Esophagus squamous epithelium (tissue), 4 donors: ENCODE results near the gene BAZ2A.

ENCODE experiments used
- POLR2A ChIP-seq, 4 donors: fragments of 450-650 bp; IDR thresholded peaks; one replicate each; pipeline ENCODE4 v1.6.1; 2017; ENCODE audit warnings: antibody characterized with exemption in 4 of 4, mild to moderate bottlenecking in 4 of 4, moderate library complexity in 3 of 4
- TF ChIP-seq, protein P1 (sequence below), 6 experiments: fragments of 450-650 bp in 4 of 6; fragments of 200-600 bp in 2 of 6; sonication (generic) in 2 of 6; IDR thresholded peaks; one replicate each; pipeline ENCODE4 v1.5.1; 2016 to 2019; ENCODE audit warnings: antibody characterized with exemption in 6 of 6, mild to moderate bottlenecking in 4 of 6, moderate library complexity in 4 of 6

DNA sequence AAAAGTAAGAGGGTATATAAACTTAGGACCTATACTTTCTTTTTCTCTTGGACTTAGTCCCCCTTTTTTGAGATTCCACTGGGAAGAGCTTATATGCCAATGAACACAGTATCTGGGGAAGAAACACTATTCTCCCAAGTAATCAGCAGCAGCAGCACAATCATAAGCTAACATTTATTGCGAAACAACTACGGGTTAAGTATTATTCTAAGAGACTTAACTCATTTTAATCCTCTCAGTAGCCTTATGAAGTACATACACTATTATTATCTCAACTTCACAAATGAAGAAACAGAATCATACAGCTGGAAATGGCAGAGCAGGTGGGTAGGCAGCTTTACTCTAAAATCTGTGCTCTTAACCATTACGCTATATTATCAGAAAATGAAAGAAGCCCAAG, 27.9 kb downstream of the BAZ2A start:
- TF ChIP-seq POLR2A (IDR thresholded peaks at IDR 0.05), result no peak
- TF ChIP-seq, protein P1, sequence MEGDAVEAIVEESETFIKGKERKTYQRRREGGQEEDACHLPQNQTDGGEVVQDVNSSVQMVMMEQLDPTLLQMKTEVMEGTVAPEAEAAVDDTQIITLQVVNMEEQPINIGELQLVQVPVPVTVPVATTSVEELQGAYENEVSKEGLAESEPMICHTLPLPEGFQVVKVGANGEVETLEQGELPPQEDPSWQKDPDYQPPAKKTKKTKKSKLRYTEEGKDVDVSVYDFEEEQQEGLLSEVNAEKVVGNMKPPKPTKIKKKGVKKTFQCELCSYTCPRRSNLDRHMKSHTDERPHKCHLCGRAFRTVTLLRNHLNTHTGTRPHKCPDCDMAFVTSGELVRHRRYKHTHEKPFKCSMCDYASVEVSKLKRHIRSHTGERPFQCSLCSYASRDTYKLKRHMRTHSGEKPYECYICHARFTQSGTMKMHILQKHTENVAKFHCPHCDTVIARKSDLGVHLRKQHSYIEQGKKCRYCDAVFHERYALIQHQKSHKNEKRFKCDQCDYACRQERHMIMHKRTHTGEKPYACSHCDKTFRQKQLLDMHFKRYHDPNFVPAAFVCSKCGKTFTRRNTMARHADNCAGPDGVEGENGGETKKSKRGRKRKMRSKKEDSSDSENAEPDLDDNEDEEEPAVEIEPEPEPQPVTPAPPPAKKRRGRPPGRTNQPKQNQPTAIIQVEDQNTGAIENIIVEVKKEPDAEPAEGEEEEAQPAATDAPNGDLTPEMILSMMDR (IDR thresholded peaks at IDR 0.05), result no peak
